ENCODE results near the gene LRP11. TPM values are rescaled to one million over a fixed set of nuclear protein-coding genes. Genes with fewer than 3 reads are reported as not detected.

Gene LRP11
- total and polyA plus RNA-seq, 2 of the 13 experiments (the other 11 are each of a cell fraction or from before 2014, with no cell fraction given) = 32.4 to 48.9 TPM

- TF ChIP-seq RAD21 (CRISPR knock-in tag; IDR thresholded peaks at IDR 0.05) = no peak
- TF ChIP-seq TERF1 (CRISPR knock-in tag; IDR thresholded peaks at IDR 0.05) = no peak
- TF ChIP-seq NCOR1 (IDR thresholded peaks at IDR 0.05; ENCODE audit: borderline replicate concordance, low read length) = no peak
- TF ChIP-seq MTERF4 (CRISPR knock-in tag; IDR thresholded peaks at IDR 0.05) = no peak
- 0 out of 2 replicates have a peak, but pooled peaks have one; percentile 3 for TF ChIP-seq ZNF276 (CRISPR knock-in tag; IDR thresholded peaks at IDR 0.05; ENCODE audit: low read depth)
- TF ChIP-seq ZNF747 (CRISPR knock-in tag; IDR thresholded peaks at IDR 0.05; ENCODE audit: borderline replicate concordance) = no peak
- TF ChIP-seq RARG (CRISPR knock-in tag; IDR thresholded peaks at IDR 0.05; ENCODE audit: low read depth) = no peak
- TF ChIP-seq RCOR2 (CRISPR knock-in tag; IDR thresholded peaks at IDR 0.05) = no peak
- no peak for TF ChIP-seq ZNF101 (CRISPR knock-in tag; IDR thresholded peaks at IDR 0.05; ENCODE audit: borderline replicate concordance, low read depth)
- TF ChIP-seq TARDBP (CRISPR knock-in tag; IDR thresholded peaks at IDR 0.05) = 0 out of 2 replicates have a peak, but pooled peaks have one; percentile 1
- no peak for TF ChIP-seq ZNF672 (CRISPR knock-in tag; IDR thresholded peaks at IDR 0.05)
- no peak for TF ChIP-seq TBP (CRISPR knock-in tag; IDR thresholded peaks at IDR 0.05)
- TF ChIP-seq SNAPC4 (CRISPR knock-in tag; IDR thresholded peaks at IDR 0.05) = no peak
- TF ChIP-seq ZNF460 (CRISPR knock-in tag; IDR thresholded peaks at IDR 0.05; ENCODE audit: borderline replicate concordance) = no peak
- no peak for TF ChIP-seq THAP9 (CRISPR knock-in tag; IDR thresholded peaks at IDR 0.05; ENCODE audit: borderline replicate concordance)
- no peak for TF ChIP-seq FOXA1 (IDR thresholded peaks at IDR 0.05)
- TF ChIP-seq FOXA1 (CRISPR knock-in tag; IDR thresholded peaks at IDR 0.05) = peak; percentile 14; the same call in 1 of the 2 replicates
- TF ChIP-seq ZNF782 (CRISPR knock-in tag; IDR thresholded peaks at IDR 0.05; ENCODE audit: borderline replicate concordance) = no peak
Observed at GRCh38 chr6:149830731-149831307, 33.3 kb downstream of the LRP11 start (continued).
